MM.1S (cell line): ENCODE results near the gene ZDHHC13.
"Not testable (repeated sequence)": the region's sequence is repeated elsewhere in the genome, so short reads cannot be mapped to it uniquely, and the experiment has no call there.

Source experiments
- DNase-seq: peaks from one replicate; pipeline ENCODE4 v3.0.0-alpha.2; 2015
- H2AFZ ChIP-seq: fragments of 300-600 bp; sonication (generic); 2 replicates; pipeline ENCODE4 v1.6.0; 2016; ENCODE audit warnings: antibody characterized with exemption, low read length
- H3F3A ChIP-seq: fragments of 300-600 bp; sonication (generic); 2 replicates; pipeline ENCODE4 v1.6.1; 2016; ENCODE audit warnings: mild to moderate bottlenecking, antibody characterized with exemption, low read length, moderate library complexity, mixed read lengths; ENCODE audit not compliant: insufficient read depth
- H3K27ac ChIP-seq: fragments of 300-600 bp; sonication (generic); 2 replicates; pipeline ENCODE4 v1.5.1; 2016; ENCODE audit warnings: mild to moderate bottlenecking, low read length
- H3K27me3 ChIP-seq: fragments of 300-600 bp; sonication (generic); replicated peaks from 2 replicates; pipeline ENCODE4 v1.6.0; 2016; ENCODE audit warnings: low read length; ENCODE audit not compliant: insufficient read depth
- H3K36me3 ChIP-seq: fragments of 300-600 bp; sonication (generic); replicated peaks from 2 replicates; pipeline ENCODE4 v1.6.1; 2016; ENCODE audit warnings: mild to moderate bottlenecking, low read length, mixed read lengths; ENCODE audit not compliant: insufficient read depth
- H3K4me1 ChIP-seq: fragments of 300-600 bp; sonication (generic); 2 replicates; pipeline ENCODE4 v1.6.1; 2016; ENCODE audit warnings: low read length, mixed read lengths
- H3K4me2 ChIP-seq: fragments of 300-600 bp; sonication (generic); 2 replicates; pipeline ENCODE4 v1.6.0; 2016; ENCODE audit warnings: low read depth, low read length
- H3K4me3 ChIP-seq: fragments of 300-600 bp; sonication (generic); 2 replicates; pipeline ENCODE4 v1.5.1; 2016; ENCODE audit warnings: low read length, mixed read lengths
- H3K79me2 ChIP-seq: fragments of 300-600 bp; sonication (generic); 2 replicates; pipeline ENCODE4 v1.6.1; 2016; ENCODE audit warnings: mixed run types, low read length, mixed read lengths
- H3K9ac ChIP-seq: fragments of 300-600 bp; sonication (generic); 2 replicates; pipeline ENCODE4 v1.6.1; 2016; ENCODE audit warnings: low read length, mixed read lengths
- H3K9me2 ChIP-seq: fragments of 300-600 bp; sonication (generic); replicated peaks from 2 replicates; pipeline ENCODE4 v1.6.1; 2016; ENCODE audit warnings: mild to moderate bottlenecking, low read length, mixed read lengths; ENCODE audit not compliant: insufficient read depth
- H3K9me3 ChIP-seq: fragments of 300-600 bp; sonication (generic); replicated peaks from 2 replicates; pipeline ENCODE4 v1.6.1; 2016; ENCODE audit warnings: mild to moderate bottlenecking, low read length, mixed read lengths; ENCODE audit not compliant: insufficient read depth
- H4K20me1 ChIP-seq: fragments of 300-600 bp; sonication (generic); 2 replicates; pipeline ENCODE4 v1.6.1; 2016; ENCODE audit warnings: mild to moderate bottlenecking, low read length, moderate library complexity, mixed read lengths; ENCODE audit not compliant: insufficient read depth
- CTCF ChIP-seq: fragments of 300-600 bp; sonication (generic); IDR thresholded peaks from 2 replicates; pipeline ENCODE4 v1.5.1; 2016; ENCODE audit warnings: antibody characterized with exemption, low read length, mixed read lengths
- EZH2 ChIP-seq: fragments of 300-600 bp; sonication (generic); optimal IDR thresholded peaks from 2 replicates; pipeline ENCODE3; 2017; ENCODE audit warnings: low read depth, mild to moderate bottlenecking, antibody characterized with exemption, low read length, mixed read lengths
- EZH2phosphoT487 ChIP-seq: fragments of 300-600 bp; sonication (generic); IDR thresholded peaks from 2 replicates; pipeline ENCODE4 v1.6.1; 2018; ENCODE audit warnings: antibody characterized with exemption, low read length

ZDHHC13 gene

GRCh38 chr11:19134004-19134403 lies 17.0 kb downstream of the ZDHHC13 start:
- Histone ChIP-seq H3K4me3 (no peak overlapping the region), H4K20me1 (no peaks in the 10 kb centered on the region), H3K27ac (no peak overlapping the region), H3F3A (no peaks in the 10 kb centered on the region), H2AFZ (no peak overlapping the region), H3K27me3 (no peaks in the 10 kb centered on the region), H3K36me3 (peaks cover 10% of the 10 kb centered on the region), H3K4me1 (no peaks in the 10 kb centered on the region), H3K9me2 (no peaks in the 10 kb centered on the region), H3K9ac (no peak overlapping the region), H3K4me2 (no peak overlapping the region), H3K9me3 (no peaks in the 10 kb centered on the region), H3K79me2 (peaks cover 14% of the 10 kb centered on the region)
- DNase-seq: no peak
- TF ChIP-seq EZH2: no peak
- TF ChIP-seq CTCF: no peak
- TF ChIP-seq EZH2phosphoT487: no peak

- H3K27ac ChIP-seq, H3K4me3 ChIP-seq, H3K9me3 ChIP-seq, H3F3A ChIP-seq, H3K9ac ChIP-seq, DNase-seq, H3K27me3 ChIP-seq, H2AFZ ChIP-seq, H3K9me2 ChIP-seq, H3K79me2 ChIP-seq, H3K4me2 ChIP-seq, H3K4me1 ChIP-seq, H4K20me1 ChIP-seq: not testable (repeated sequence)
- H3K36me3 ChIP-seq: peaks cover 10% of the 10 kb centered on the region
Measured at GRCh38 chr11:19136884-19137283, 19.9 kb downstream of the ZDHHC13 start.

GRCh38 chr11:19145319-19145718 lies 28.4 kb downstream of the ZDHHC13 start:
- no peak for TF ChIP-seq EZH2
- no peaks in the 10 kb centered on the region for H3K27me3 ChIP-seq
- no peaks in the 10 kb centered on the region; the same call in 1 of the 2 replicates for H3K36me3 ChIP-seq
- H3K4me3 ChIP-seq: no peak overlapping the region
- no peak overlapping the region for H3K27ac ChIP-seq
- no peaks in the 10 kb centered on the region for H3K9me2 ChIP-seq
- DNase-seq: no peak
- no peaks in the 10 kb centered on the region for H3K9me3 ChIP-seq
- H3K4me1 ChIP-seq: no peaks in the 10 kb centered on the region
- no peaks in the 10 kb centered on the region for H3F3A ChIP-seq
- no peak overlapping the region for H3K9ac ChIP-seq
- no peaks in the 10 kb centered on the region for H3K79me2 ChIP-seq
- H2AFZ ChIP-seq: no peak overlapping the region
- H3K4me2 ChIP-seq: no peak overlapping the region
- H4K20me1 ChIP-seq: no peaks in the 10 kb centered on the region

- Histone ChIP-seq H3K36me3 (no peaks in the 10 kb centered on the region), H3K4me1 (no peaks in the 10 kb centered on the region), H3K9me3 (no peaks in the 10 kb centered on the region), H3K4me3 (no peak overlapping the region), H3K27ac (no peak overlapping the region), H3K9me2 (no peaks in the 10 kb centered on the region), H3K4me2 (no peak overlapping the region), H4K20me1 (no peaks in the 10 kb centered on the region), H3K27me3 (no peaks in the 10 kb centered on the region), H3F3A (no peaks in the 10 kb centered on the region), H3K79me2 (no peaks in the 10 kb centered on the region), H3K9ac (no peak overlapping the region), H2AFZ (no peak overlapping the region)
- no peak for DNase-seq
- no peak for TF ChIP-seq EZH2
- TF ChIP-seq CTCF: no peak
- TF ChIP-seq EZH2phosphoT487: no peak
Measured at GRCh38 chr11:19156892-19157291, 39.9 kb downstream of the ZDHHC13 start.
